Breast epithelium (tissue), 3 donors: ENCODE results near the gene C12orf50.

Experiments used
- CTCF ChIP-seq, 3 donors: fragments of 450-650 bp; IDR thresholded peaks; one replicate each; pipeline ENCODE4 v1.5.1; 2016 to 2017; ENCODE audit warnings: antibody characterized with exemption in 3 of 3, mild to moderate bottlenecking in 3 of 3, moderate library complexity in 3 of 3
- POLR2A ChIP-seq: fragments of 450-650 bp; IDR thresholded peaks from one replicate; pipeline ENCODE4 v1.6.1; 2016; ENCODE audit warnings: antibody characterized with exemption, mild to moderate bottlenecking, moderate library complexity
- POLR2AphosphoS5 ChIP-seq, 3 donors: sonication (generic); formaldehyde crosslinking; IDR thresholded peaks; one replicate each; pipeline ENCODE4 v1.6.1; 2017; ENCODE audit warnings: antibody characterized with exemption in 3 of 3

- no peak for TF ChIP-seq POLR2AphosphoS5 (IDR thresholded peaks at IDR 0.05)
- TF ChIP-seq CTCF (IDR thresholded peaks at IDR 0.05): no peak
- TF ChIP-seq POLR2A: no peak
Observed at GRCh38 chr12:88036353-88036965, 7.3 kb upstream of the C12orf50 start.
